GM13976 (cell line): ENCODE results near the gene FAM222B.

Source experiments
- DNase-seq: peaks from one replicate; pipeline ENCODE4 v3.0.0; 2012; ENCODE audit warnings: low spot score
- CTCF ChIP-seq: IDR thresholded peaks from 2 replicates; pipeline ENCODE4 v1.5.1; 2012; ENCODE audit warnings: borderline replicate concordance, mild to moderate bottlenecking; ENCODE audit not compliant: insufficient read depth; ENCODE audit errors: extremely low read depth, missing control alignments, control extremely low read depth
- in situ Hi-C: fragments of 300-500 bp; cut with MboI; formaldehyde crosslinking; loops from one replicate; pipeline ENCODE4 v1.12.0; 2022; ENCODE audit warnings: low sequenced_read_pairs, mixed read lengths, inconsistent platforms; ENCODE audit not compliant: unreplicated experiment

Gene FAM222B

GRCh38 chr17:28873839-28874238, 31.2 kb upstream of the FAM222B start:
- DNase-seq = no peak
- in situ Hi-C loops = no loop called here
- no peak for TF ChIP-seq CTCF

DNA sequence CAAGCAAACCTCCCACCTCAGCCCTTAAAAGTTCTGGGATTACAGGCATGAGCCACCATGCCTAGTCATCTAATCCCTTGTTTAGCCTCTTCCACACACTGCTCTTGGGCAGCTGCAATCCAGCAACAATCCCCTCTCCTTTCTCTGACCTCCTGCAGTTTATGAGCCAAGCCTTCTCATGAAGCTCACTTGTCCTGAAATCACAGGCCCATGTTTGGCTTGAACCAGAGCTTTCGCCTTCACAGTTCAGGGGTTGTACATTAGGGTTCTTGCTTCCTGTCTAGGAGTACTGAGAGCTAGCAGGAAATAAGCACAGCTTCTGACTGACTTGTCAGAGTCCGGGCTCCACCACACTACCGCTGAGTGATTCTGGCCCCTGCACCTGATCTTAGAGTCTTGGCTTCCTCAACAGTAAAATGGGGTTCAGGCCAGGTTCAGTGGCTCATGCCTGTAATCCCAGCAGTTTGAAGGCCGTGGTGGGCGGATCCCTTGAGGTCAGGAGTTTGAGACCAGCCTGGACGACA, 28.5 kb upstream of the FAM222B start:
- in situ Hi-C loops = no loop called here
- no peak for TF ChIP-seq CTCF
- DNase-seq = peak; percentile 85

GRCh38 chr17:28867276-28867675, 24.7 kb upstream of the FAM222B start:
- no peak for TF ChIP-seq CTCF
- in situ Hi-C loops = no loop called here
- DNase-seq = no peak

- DNase-seq = no peak
- TF ChIP-seq CTCF = no peak
- in situ Hi-C loops = no loop called here
Observed at GRCh38 chr17:28865946-28866752, 23.6 kb upstream of the FAM222B start.

GRCh38 chr17:28864991-28865849, 22.6 kb upstream of the FAM222B start:
- TF ChIP-seq CTCF = no peak
- no peak for DNase-seq
- in situ Hi-C loops = no loop called here

DNA sequence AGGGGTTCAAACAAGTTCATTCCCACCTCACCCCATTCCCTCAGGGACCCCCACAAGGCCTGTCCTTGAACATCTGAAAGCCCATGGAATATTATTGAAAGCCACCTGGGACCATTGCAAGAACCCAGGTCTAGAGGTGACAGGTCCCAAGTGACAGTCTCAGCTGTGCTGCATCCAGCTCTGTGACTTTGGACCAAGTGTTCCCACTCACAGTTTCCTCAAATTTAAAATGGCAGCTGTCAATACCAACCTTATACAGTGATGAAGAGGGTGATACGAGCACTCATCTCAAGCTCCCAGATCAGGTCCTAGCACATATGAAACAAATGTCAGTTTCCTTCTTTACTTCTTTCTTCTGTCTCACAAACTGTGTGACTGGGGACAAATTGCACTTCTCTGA, 21.4 kb upstream of the FAM222B start:
- no peak for DNase-seq
- in situ Hi-C loops = no loop called here
- no peak for TF ChIP-seq CTCF
